Glomerular endothelial cell (primary cell): ENCODE data around the gene TEX2. TPM values are rescaled to one million over a fixed set of nuclear protein-coding genes. Genes with fewer than 3 reads are reported as not detected.

Source experiments
- DNase-seq: peaks from one replicate; pipeline ENCODE4 v3.0.0-alpha.2; 2011; ENCODE audit warnings: low read depth, low spot score; ENCODE audit errors: extremely low read depth
- total RNA-seq: library from RNA; depleted of rRNA; stranded (reverse); fragments of >200 nt; gene quantifications from 2 replicates; pipeline ENCODE4 v1.2.3, GENCODE V29; 2015

The TEX2 gene
- total RNA-seq, 1 donor from 2014 or later: 24.3 TPM

DNA sequence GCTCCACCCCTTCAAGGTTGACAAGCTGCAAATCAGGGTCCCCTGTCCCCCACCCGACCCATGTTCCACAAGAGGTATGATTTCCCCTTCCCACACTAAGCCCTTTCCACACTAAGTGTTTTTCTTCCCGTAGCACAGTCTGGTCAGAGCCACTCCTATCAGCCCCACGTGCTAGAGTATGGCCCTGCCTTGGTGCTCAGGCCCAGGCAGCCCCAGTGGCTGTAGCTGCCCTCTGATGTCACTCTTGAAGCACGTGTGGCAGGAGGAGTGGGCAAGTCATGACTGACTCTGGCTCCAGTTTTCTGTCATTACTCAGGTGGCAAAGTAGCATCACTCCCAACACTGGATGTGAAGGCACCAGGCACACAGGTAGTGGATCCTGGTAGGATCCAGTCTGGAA is 97.7 kb downstream of the TEX2 start:
- DNase-seq: no peak

DNA sequence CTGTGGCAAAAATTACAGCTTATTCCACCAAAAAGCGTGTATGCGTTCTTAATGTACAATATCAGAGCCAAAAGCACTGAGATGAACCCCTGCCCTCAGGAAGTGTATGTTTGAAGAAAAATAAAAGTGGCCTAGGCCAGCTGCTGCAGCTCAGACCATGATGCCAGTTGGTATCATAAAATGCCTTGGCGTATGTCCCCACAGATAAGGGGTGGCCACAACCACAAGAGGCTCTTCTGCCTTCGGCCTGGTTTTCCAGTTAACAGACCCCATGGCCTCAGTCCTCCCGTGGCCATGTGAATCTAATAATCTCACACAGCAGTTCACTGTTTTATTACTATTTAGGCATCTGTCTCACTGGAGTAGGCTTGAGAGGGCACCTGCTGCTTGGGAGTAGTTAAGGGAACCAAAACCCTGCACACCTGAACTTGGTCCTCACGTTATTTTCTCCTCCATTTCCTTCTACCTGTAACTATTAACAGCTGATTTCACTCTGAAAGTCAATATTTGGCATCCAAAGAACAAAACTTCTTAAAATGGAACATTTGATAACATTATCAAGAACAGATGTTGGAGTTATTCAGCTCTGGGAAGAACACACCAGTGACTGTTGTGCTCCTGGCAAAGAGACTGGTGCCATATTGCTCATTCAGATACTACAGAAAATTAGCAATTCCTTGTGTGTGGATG is 98.3 kb downstream of the TEX2 start:
- DNase-seq: no peak

DNA sequence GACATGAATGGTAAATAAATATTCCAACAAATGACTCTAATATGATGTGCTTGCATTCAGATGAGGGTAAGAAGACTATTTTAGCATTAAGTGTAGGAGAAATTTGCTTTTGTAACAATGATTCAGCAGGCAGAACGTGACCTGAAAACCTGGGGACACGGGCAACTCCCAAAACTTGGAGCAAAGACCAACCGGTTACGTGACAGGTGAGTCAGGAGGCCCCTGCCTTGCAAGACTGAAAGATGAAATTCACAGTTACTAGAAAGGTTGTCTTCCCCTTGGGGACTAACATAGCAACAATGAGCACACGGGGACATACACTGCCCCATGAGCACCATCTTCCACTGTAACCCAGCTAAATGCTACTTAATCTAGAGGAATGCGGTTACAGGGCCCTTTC is 99.6 kb downstream of the TEX2 start:
- no peak for DNase-seq

DNA sequence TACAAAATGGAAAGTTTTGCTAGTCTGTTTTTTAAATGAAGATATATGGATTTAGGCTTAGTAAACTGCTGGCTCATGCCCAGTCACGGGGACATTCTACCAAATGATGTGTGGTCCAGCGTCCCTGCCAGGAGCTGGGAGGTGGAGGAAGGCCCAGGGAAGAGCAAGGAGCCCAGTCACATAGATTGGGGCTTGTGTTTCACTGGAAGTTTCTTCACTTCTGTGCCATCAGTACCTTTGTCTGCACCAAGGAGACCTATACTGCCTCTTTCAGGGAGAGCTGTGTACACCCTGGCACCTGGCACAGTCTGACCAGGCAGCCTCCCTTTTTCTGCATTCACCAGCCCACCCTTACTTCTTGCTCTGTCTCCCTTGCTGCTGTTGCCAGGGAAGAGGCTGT is 100.5 kb downstream of the TEX2 start:
- DNase-seq: no peak

DNA sequence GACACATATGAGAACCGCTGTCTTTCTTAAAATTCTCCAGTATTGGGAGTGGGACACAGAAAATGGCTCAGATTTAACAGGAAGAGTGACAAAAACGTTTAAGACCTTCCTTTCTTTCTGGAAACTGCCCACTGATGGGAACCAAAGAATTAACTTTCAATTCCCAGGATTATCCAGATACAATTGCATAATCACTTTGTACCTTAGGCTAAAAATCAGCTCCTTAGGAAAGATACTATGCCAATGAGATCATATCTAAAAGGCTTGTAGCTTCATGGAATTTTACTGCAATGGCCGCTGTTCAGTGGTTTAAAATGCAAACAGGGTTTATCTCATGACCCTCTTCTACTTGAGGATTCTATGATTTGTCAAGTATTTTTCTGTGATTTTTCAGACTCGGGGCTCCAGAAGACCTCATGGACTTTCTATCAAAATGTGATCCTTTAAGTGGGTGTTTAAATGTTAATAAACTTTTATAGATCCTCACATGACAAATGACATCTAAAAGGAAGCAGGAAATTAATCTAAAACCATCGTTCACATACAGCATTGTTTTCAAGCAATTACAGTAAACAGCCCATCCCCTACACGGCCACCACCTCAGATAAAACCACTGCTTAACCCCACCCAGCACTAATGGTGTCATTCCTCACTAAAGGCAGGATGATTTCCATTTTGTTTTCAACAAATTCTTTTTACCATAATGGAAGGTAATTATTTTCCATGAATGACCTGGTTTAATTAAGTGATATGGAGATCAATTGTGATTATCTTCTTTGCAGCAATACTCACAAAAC is 101.5 kb downstream of the TEX2 start:
- no peak for DNase-seq

DNA sequence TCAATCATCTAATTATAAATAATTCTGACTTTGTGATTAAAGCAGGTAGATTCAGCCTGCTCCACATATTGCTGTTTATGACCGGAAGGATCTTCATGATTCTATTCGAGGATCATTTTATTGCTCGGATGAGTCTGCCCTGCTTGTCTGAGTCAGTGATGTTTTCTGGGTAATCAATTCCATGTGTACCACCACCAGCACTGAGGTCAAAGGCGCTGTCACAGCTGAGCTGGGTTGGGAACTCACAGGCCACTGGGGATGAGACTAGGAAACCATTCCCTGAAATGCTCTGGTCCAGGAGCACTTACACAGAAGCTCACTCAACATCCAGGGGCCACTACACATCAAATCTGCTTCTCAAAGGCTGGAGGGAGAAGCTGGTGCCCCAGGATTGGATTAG is 102.7 kb downstream of the TEX2 start:
- DNase-seq: no peak

DNA sequence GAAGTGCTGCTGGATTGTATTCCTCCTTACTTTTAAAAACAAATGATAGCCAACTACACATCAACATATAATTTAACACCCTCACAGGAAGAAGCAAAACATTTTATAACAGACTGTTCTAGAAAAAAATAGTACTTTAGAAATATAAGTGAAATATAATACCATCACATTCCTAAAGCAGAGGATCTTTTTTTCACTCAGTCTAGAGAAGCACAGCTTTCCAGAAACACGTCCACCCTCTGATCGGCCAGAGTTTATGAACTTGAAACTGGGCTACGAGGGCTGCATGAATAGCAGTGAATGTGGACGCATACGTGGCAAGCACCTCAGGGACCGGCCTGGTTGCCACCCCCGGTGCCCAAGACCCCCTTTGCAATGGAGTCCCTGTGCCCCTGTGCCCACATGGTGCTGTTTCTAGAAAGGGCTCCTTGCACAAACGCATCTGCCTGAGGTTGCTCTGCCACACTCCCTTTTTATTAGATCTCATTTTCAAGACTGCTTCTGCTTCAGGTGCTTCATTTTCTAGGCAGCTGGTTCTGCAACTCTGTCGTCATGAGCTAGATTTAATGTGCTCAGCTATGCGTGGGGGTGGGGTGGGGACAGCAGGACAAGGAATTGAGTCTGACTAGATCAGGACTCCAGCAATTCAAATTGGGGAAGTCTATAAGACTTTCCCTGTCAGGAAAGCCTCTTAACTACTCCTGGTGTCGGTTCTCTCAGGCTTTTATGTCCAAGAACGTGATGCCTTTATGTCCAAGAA is 104.0 kb downstream of the TEX2 start:
- DNase-seq: no peak

DNA sequence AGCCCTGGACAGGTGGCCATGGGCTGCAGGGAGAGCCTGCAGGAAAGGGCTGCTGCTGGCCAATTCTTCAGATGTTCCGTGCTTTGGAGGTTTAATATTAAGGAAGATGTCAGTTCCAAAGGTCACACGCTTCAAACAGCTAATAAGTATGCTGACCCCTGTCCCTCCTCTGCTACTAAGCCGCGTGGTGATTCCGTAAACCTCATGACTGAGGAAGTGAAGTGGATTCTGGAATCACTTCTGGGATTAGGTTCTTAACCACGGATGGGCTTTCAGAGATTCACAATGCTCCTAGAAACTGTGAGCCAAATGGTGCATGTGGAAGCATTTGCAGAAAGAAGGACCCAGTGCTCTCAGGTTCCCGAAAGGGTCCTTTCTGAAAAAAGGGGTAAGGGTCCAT is 104.7 kb downstream of the TEX2 start:
- no peak for DNase-seq

DNA sequence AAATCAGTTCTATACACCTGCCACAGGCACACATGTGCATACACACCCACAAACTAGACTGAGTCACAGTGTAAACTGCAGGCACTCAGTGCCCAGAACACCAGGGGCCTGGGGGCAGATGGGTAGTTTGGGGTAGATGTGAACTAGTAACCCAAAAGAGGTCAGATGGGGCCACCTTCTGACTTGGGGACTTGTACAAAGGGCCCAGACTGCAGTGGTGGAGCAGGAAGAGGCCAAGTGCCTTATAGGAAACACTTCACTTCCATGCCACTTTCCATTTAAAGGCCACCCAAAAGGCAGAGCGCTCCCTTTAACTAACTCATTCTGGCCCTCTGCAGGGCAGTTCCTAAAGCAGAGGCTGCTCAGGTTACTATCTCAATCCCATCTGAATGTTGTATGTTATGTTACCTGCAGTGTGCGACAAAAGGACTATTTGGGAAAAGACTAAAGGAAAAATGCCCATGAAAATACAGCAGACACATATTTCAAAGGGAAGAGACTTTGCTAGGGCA is 105.3 kb downstream of the TEX2 start:
- no peak for DNase-seq

DNA sequence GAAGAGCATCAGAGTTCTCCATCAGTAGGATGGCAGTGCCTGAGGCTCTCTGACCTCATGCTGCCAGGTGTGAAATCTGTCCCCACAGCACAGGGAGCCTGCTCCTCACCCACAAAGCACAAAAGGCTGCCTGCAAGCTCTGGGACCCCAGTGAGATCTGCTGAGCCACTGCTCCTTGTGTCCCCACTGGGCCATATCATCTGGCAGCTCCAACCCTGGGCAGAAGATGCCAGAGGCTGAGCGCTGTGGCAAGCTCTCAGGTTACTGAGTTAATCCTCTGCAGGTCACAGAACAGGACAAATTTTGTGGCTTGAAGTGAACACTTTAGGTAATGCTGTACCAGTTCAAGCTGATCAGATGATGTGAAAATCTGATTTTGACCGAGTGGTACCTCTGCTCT is 106.4 kb downstream of the TEX2 start:
- DNase-seq: no peak

DNA sequence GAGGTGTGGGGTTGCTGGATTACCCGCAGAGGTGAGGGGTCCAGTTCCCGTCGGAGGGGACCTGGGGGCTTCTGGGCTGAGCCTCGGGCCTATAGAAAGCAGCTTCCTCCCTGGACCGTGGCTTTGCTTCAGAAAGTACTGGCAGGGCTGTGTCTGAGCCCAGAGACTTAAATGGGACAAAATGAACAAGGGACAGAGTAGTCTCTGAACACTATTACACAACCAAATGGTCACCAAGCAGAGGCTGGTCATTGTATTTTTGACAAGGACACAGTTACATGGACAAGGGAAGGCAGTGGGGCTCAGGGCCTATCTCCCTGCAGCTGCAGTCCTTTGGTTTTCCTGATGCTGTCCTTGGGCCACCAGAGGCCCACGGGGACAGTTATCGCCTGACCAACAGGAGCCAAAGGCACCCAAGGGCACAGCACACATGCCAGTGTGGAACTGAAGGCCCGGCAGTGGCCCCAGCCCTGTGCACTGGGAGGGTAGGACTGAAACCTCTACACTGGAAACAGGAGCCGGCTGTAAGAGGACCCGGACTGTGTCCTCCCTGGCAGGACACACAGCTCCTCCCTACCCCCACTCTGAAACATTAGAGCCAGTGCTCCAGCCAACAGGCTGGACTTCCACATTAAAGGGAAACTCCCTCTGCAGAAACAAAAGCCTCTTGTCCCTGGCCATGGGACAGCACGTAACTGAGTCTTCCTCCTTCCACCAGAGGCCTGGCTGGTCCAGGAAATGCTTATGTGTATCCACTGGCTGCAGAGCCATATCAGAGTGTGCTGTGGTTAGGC is 107.1 kb downstream of the TEX2 start:
- no peak for DNase-seq

DNA sequence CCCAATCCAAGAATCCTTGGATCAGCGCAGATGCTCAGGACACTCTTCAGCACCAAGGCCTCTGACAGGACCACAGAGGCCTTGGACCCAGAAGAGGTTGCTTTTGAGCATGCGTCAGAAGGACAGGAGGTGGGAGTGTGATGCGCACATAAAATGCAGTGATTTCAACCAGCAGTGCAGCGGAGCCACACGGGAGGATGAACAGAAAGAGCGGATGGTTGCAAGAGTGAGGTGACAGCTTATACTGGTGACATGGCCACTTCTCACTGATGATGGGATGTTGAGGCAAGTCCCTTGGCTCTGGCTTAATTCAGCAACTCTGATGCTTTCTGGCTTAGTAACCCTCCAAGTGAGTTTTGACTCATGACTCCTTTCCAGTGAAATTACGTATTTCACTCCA is 107.9 kb downstream of the TEX2 start:
- DNase-seq: no peak

DNA sequence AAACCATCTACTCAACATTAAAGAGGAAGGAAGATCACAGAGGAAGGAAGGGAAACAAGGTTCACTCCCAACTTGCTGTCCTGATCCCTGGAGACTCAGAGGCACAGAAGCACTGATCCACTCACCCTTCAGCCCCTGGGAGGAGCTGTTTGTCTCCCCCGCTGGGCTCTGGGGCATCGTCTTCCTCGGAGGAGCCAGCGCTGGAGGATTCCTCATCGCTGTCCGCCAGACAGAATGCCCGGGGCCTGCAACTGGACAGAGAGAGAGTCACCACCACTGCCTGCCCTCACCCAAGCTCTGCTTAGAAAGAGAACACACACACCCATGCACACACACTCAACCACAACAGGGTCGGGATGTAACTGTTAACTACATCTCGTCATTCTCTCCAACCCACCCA is 108.3 kb downstream of the TEX2 start:
- DNase-seq: no peak

DNA sequence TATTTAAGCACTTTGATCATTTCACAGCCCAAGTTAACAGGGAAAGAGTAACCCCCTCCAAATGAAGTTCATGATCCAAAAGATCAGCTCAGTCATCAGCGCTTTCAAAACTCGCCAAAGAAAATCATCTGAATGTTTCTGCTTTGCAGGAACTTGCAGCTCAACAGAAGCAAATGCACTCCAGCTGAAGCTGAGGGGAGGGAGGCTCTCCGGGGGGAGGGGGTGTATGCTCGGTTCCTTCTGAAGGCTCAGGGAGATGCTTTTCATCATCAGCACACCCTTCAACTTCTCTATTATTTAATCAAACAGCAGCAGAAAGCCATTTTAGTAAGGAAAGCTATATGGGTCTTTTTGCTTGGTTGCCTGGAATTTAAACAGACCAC is 108.8 kb downstream of the TEX2 start:
- no peak for DNase-seq

DNA sequence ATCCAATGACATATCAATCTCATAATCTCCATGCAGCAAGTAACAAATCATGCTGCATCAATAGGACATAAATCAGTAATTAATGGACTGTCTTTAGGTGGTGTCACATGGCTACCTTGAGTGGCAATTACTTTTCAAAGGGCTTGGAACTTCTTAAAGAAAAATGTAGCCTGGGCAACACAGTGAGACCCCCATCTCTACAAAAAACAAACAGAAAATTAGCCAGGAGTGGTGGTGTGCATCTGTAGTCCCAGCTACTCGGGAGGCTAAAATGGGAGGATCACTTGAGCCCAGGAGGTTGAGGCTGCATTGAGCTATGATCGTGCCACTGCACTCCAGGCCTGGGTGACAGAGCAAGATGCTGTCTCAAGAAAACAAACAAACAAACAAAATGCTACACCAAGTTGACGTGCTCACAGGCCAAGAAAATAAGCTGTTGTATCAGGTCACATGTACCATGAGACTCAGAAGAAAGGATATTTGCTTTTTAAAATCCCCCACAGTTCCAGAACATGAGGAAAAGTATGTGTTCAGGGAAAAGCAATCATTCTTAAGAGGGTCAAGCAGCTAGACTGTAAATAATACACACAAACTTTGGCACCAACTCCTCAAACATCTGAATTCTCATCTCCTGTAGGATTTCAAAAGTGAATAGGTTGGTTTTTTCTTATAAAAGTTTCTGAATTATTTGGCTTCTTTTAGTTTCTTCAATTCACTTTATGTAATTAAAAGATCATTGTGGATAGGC is 109.3 kb downstream of the TEX2 start:
- no peak for DNase-seq

DNA sequence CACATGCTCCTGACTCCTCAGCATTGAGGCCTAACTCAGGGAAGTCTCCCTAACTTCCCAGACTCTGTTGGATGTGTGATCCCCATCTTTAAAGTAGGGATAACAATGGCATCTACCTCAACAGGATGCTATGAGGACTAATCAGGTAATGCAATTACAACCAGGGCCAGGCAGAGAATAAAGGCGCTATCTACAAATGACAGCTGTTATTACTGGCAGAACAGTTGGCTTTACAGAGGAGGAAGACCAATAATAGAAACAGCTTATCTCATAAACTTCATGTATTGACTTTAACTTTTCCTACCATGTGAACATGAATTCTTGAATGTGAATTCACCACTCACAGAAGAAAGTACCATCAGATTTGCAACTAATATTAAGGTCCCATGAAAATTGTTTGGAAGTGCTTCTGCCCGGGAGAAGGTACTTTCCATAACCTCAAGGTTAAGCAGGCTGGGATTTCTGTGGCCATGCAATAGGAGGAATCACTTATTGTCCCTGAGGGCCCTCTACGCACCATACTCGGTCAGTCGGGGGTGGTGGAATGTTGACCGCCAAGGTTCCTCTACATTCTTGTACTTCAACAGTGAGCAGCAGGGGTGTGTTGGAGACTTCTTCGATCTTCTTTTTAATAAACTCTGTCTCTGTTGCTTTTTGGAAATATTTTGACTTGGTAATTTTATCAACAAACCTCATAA is 110.5 kb downstream of the TEX2 start:
- DNase-seq: no peak

DNA sequence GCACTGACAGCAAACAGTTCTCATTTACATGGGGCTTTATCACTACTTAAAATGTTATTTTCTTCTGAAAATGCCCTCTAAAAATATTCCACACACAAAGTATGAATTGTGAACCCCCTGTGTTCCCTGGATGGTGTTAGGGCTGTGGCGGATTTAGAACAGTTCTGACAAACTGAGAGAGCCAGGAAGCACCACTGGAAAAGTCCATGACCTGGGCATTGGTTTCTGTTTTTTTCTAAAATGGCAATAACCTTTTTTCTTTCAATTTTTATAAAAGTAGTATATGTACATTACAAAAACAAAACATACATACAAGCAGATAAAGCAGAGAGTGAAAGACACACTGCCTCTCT is 112.1 kb downstream of the TEX2 start:
- DNase-seq: no peak

DNA sequence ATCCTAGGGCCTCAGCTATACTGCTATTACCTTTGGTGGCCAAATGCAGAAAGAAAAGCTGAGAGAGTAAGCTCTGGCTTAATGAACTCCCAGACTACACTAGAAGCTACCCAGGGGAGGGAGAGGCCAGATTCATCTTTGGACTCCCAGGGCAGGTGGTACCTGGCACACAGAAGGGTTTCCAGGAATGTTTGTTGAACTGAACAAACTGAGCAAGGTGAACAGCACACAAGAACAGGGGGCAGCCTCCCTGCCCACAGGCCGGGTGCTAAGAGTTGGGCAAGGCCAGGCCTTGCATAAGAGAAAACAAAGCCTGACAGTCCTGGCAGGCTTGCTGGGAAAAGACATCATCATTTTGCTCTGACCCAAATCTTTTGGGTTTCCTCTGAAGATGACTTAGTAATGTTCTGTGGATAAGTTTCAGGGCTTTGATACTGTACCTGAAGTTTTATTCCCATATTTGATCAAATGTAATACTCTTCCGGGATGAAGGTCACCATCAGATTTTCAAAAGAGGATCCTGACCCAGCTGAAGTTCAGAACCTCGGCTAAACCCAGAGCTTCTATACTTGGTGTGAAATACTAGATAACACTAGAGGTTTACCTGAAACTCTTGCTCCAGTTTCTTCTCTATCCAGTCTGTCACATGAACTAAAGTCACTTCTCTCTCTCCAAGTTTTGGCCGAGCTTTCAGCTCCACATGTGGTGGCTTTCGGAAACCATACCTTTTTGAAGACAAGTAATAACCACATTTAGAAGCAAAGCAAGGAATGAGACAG is 112.6 kb downstream of the TEX2 start:
- no peak for DNase-seq

DNA sequence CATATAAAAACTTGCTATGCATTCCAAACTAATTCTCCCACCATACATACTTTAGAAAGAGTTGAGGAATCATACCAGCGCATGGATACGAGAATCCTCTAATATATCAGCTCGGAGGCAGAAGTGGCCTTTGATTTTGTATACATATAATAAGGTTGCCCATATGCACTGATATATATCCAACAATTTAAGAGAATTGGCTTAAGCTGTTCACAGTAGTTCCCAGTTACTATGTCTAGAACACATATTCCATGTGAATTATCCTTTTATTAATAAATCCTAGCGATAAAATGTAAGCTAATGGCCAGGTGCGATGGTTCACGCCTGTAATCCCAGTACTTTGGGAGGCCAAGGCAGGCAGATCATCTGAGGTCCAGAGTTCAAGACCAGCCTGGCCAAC is 113.9 kb downstream of the TEX2 start:
- no peak for DNase-seq
